Vagina (tissue), 2 donors: ENCODE measurements around the gene KLHDC8A.

Experiments
- CTCF ChIP-seq, 3 experiments: fragments of 450-650 bp in 2 of 3; fragments of 200-600 bp in 1 of 3; sonication (generic) in 1 of 3; IDR thresholded peaks; one replicate each; pipeline ENCODE4 v1.5.1; 2017 to 2019; ENCODE audit warnings: antibody characterized with exemption in 3 of 3, mild to moderate bottlenecking in 2 of 3, moderate library complexity in 2 of 3
- POLR2A ChIP-seq, 2 donors: fragments of 450-650 bp; IDR thresholded peaks; one replicate each; pipeline ENCODE4 v1.6.1; 2017; ENCODE audit warnings: antibody characterized with exemption in 2 of 2, mild to moderate bottlenecking in 2 of 2, moderate library complexity in 2 of 2
- POLR2AphosphoS5 ChIP-seq, 2 donors: sonication (generic); formaldehyde crosslinking; IDR thresholded peaks; one replicate each; pipeline ENCODE4 v1.9.0; 2017; ENCODE audit warnings: antibody characterized with exemption in 2 of 2, mild to moderate bottlenecking in 2 of 2, low read depth in 1 of 2; ENCODE audit not compliant: insufficient read depth in 1 of 2

- TF ChIP-seq POLR2AphosphoS5 (IDR thresholded peaks at IDR 0.05; ENCODE audit: insufficient read depth in 1 of 2, low read depth in 1 of 2) (no peak), POLR2A (IDR thresholded peaks at IDR 0.05) (no peak), CTCF (IDR thresholded peaks at IDR 0.05) (no peak)
These were observed 60.6 kb downstream of the KLHDC8A start for GRCh38 chr1:205296154-205296553.
